NCI-H446 treated with DMSO at 0.1 percent for 48 hours (cell line): Measurements from ENCODE around the gene DMRTA1.
"Not testable (repeated sequence)": the region's sequence is repeated elsewhere in the genome, so short reads cannot be mapped to it uniquely, and the experiment has no call there.

Source experiments
- DNase-seq: peaks from one replicate; lab custom pipeline; 2025; lab: John Stamatoyannopoulos, UW

DMRTA1 gene

GRCh38 chr9:22446589-22446949 is at the start of gene DMRTA1:
DMRTA1 (plus strand) TSS chr9:22446824; CDS start chr9:22447066, 242 bp downstream.
- peak; percentile 94 for DNase-seq

DNA sequence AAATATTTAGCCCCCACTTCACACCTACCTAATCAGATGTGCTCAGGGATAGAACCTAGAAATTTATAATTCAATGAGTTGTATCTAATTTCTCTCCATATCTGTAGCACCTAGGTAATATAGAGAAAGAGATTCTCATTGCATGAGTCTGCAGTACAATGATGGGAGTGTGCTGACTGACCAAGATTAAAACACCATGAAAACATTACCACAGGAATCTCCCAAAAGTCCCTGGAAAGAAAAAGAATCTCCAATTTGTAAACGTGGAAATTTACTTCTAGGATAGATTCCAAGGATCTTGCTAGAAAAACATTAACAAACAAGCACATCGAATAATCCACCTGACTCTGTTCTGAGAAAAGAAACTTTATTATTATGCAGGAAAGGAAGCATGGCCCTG is 45.0 kb upstream of the DMRTA1 start:
- no peak for DNase-seq

DNA sequence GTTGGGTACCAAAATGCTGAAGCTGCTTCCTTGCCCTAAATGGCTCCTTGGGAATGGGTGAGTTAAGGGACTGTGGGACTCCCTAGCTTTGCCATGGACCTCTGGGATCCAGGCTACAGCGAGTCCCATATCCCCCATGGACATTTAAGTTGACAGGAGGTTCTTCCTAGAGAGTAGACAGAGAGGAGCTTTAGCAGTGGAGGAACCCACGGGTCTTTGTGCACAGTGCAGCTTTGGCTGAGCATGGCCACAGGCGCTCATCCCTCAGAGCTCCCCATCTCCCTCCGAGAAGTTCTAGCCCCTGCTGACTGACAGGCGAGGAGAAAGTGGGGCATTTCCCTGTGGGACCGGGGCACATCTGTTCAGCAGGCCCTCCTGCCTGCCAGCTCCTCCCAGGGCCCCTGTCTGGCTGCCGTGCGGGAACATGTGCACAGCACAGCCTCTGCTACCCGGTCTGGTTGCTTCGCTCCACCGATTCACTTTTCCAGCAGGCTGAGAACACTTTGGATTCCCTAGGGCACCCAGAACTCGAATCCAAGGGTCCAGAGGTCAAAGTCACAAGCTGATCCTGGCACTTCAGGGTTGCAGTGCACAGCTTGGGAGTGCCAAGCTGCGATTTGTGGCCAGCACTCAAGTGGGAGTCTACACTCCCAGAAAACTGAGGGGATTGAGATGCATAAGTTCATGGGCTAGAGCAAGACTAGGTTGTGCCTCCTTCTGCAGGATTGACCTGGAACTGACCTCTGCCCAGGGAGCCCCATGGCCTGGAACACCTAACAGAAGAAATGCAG is 40.6 kb upstream of the DMRTA1 start:
- no peak for DNase-seq

GRCh38 chr9:22413884-22414283 is 32.7 kb upstream of the DMRTA1 start:
- DNase-seq, result no peak

- DNase-seq, result no peak
Observed at GRCh38 chr9:22415941-22416691, 30.5 kb upstream of the DMRTA1 start.

DNA sequence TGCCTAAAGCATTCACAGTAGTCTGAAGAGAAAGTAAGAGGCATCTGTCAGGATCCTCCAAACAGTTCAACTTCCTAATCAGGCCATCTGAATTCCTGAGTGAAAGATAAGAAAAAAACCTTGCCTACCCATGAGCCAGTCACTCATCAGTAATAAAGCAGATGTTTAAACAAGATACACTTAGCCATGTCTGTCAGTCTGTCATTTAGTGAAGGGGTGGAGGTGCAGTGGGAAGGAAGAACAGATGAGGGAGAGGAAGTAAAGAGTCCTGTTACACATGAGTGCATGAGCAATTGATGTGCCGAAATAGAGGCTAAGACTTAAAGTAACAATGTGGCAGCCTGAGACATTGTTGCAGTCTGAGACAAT is 29.9 kb upstream of the DMRTA1 start:
- no peak for DNase-seq

DNA sequence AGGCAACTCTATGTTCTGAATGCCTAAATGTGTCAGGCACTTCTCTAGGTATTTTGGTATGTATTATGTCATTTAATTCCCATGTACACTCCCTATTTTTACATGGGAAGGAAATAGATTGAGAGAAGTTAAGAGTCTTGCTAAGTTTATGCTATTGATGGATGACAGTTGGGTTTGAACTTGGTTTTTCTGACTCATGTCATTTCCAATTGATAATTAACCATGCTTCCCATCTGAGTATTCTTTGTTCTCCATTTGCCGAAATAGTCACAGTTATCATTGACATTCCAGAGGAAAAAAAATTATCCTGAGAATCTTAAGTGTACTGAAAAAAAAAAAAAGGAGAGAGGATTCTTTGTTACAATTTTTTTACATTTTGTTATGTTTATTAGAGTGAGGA is 23.1 kb upstream of the DMRTA1 start:
- DNase-seq, result no peak

DNA sequence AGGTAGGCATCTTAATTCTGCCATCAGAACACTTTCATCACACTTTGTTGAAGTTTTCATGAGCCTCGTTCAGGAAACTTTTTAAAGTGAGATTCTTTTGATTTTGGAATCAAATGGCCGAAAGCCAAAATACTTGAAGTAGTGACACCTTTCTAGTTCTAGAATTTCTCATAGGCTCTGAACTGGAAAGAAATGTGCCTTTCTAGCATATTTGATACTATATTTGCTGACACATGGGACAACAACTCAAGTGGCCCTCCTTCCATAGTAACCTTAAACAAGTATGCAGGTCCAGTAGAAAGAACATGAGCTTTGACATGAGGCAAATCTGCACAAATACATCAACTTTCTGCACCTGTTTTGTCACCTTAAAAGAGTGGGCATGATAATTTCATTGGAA is 22.0 kb upstream of the DMRTA1 start:
- DNase-seq, result no peak

GRCh38 chr9:22425551-22425950 is 21.1 kb upstream of the DMRTA1 start:
- no peak for DNase-seq

- no peak for DNase-seq
Observed at GRCh38 chr9:22427226-22427880, 19.3 kb upstream of the DMRTA1 start.

DNA sequence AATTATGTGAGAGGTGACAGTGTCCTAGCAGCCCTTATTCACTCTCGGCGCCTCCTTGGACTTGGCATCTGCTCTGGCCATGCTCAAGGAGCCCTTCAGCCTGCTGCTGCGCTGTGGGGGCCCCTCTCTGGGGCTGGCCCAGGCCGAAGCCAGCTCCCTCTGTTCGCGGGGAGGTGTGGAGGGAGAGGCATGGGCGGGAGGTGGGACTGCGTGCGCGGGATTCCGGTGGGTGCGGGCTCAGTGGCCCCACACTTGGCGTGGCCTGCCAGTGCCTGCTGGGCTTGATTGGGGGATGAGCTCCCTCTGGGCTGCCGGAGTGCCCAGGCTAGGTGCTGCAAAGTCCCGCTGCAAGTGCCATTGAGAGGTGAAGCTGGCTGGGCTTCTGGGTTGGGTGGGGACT is 12.9 kb upstream of the DMRTA1 start:
- DNase-seq, result no peak

DNA sequence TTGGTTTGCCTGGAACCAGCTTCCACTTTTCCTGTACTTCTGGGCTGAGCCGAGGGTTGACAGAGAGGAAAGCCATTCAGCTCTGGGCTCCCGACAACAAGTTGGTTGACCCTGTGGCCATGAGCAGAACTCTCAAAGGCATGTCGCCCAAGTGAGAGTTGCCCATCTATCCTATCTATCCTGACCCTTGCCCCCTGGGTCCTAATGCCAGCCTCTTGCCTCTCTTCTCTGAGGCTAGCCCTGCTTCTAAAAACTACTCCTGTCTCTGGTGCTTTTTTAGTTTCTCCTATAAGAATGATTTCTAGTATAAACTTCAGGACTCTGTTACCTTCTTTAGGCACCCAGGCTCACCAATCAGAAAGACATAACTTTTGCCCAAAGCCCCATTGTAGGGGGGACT is 11.4 kb upstream of the DMRTA1 start:
- DNase-seq, result not testable (repeated sequence)

DNA sequence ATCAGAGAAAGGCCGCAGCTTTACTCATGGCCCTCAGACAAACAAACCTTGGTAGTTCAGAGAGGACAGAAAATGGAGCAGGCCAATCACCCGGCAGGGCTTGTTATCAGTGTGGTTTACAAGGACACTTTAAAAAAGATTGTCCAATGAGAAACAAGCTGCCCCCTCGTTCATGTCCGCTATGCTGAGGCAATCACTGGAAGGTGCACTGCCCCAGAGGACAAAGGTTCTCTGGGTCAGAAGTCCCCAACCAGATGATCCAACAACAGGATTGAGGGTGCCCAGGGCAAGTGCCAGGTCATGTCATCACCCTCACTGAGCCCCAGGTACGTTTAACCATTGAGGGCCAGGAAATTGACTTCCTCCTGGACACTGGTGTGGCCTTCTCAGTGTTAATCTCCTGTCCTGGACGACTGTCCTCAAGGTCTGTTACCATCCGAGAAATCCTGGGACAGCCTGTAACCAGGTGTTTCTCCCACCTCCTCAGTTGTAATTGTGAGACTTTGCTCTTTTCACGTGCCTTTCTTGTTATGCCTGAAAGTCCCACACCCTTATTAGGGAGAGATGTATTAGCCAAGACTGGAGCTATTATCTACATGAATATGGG is 9.1 kb upstream of the DMRTA1 start:
- not testable (repeated sequence) for DNase-seq

- DNase-seq, result no peak
Observed at GRCh38 chr9:22440841-22441240, 5.8 kb upstream of the DMRTA1 start.

GRCh38 chr9:22446950-22447617 is 460 bp downstream of the DMRTA1 start:
- peak; percentile 44 for DNase-seq

GRCh38 chr9:22447618-22448305 is 1.1 kb downstream of the DMRTA1 start:
- DNase-seq, result no peak

GRCh38 chr9:22449719-22450118 is 3.1 kb downstream of the DMRTA1 start:
- no peak for DNase-seq

- DNase-seq, result peak; percentile 40
Observed at GRCh38 chr9:22452415-22453010, 5.9 kb downstream of the DMRTA1 start.

GRCh38 chr9:22454016-22454415 is 7.4 kb downstream of the DMRTA1 start:
- DNase-seq, result no peak

DNA sequence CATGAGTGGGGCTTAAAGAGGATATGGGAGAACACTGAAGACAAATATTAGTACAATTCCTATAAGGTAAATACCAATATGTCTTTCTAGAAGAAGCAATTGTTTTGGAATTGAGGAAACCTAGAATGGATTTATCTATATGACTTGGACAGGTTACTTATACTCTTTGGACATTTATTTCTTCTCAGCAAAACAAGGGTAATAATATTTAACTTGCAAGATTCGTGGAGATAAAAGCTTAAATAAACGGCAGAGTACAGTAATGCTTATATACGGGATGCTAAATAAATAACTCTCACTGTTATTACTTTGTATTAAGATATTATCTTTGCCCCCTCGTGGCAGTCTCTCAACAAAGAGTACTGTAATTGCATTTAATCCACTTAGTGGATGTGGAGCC is 8.6 kb downstream of the DMRTA1 start:
- no peak for DNase-seq

- no peak for DNase-seq
Observed at GRCh38 chr9:22457448-22457847, 10.8 kb downstream of the DMRTA1 start.
